ES-I3 (cell line): Measurements from ENCODE around the gene DUSP8.

Experiments used
- H3K36me3 ChIP-seq: 2 replicates; pipeline ENCODE4 v1.6.1; 2013; ENCODE audit warnings: mild to moderate bottlenecking, low read length, control low read depth, moderate library complexity; ENCODE audit not compliant: insufficient read depth
- H3K4me1 ChIP-seq: 2 replicates; pipeline ENCODE4 v1.6.1; 2013; ENCODE audit warnings: mild to moderate bottlenecking, control low read depth, low read length; ENCODE audit not compliant: insufficient read depth
- H3K9ac ChIP-seq: 2 replicates; pipeline ENCODE4 v1.6.1; 2013; ENCODE audit warnings: low read depth, mild to moderate bottlenecking, low read length, moderate library complexity
- H3K9me3 ChIP-seq: 2 replicates; pipeline ENCODE4 v1.6.1; 2013; ENCODE audit warnings: mild to moderate bottlenecking, low read length, moderate library complexity; ENCODE audit not compliant: control insufficient read depth, insufficient read depth

The DUSP8 gene

GRCh38 chr11:1507381-1508140 is 64.5 kb downstream of the DUSP8 start:
- peaks cover 4% of the 10 kb centered on the region; the same call in 1 of the 2 replicates for H3K4me1 ChIP-seq
- H3K9ac ChIP-seq = no peak overlapping the region
- no peaks in the 10 kb centered on the region for H3K9me3 ChIP-seq
- H3K36me3 ChIP-seq = no peaks in the 10 kb centered on the region

- H3K9ac ChIP-seq = no peak overlapping the region
- H3K36me3 ChIP-seq = no peaks in the 10 kb centered on the region
- H3K4me1 ChIP-seq = peaks cover 4% of the 10 kb centered on the region; the same call in 1 of the 2 replicates
- no peaks in the 10 kb centered on the region for H3K9me3 ChIP-seq
These were observed 65.1 kb downstream of the DUSP8 start for GRCh38 chr11:1506981-1507380.

DNA sequence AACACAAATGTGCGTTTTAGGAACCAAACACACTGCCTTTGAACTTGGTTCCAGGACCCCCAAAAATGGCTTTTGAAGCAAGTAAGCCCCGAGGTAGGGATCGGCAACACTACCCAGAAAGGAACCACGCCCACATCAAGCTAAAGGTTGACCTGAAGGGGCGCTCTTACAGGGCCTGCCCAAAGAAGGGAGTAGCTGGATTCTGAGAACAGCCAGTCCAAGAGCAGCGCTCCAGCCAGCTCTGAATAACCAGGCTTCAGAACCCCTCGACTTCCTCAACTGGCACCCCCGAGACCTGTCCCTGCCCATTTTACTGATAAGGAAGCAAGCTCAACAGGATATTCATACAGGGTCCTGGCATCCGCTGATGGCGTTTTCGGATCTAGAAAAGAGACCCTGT is 66.6 kb downstream of the DUSP8 start:
- Histone ChIP-seq H3K4me1 (peaks cover 4% of the 10 kb centered on the region; the same call in 1 of the 2 replicates), H3K9me3 (no peaks in the 10 kb centered on the region), H3K9ac (no peak overlapping the region), H3K36me3 (no peaks in the 10 kb centered on the region)

DNA sequence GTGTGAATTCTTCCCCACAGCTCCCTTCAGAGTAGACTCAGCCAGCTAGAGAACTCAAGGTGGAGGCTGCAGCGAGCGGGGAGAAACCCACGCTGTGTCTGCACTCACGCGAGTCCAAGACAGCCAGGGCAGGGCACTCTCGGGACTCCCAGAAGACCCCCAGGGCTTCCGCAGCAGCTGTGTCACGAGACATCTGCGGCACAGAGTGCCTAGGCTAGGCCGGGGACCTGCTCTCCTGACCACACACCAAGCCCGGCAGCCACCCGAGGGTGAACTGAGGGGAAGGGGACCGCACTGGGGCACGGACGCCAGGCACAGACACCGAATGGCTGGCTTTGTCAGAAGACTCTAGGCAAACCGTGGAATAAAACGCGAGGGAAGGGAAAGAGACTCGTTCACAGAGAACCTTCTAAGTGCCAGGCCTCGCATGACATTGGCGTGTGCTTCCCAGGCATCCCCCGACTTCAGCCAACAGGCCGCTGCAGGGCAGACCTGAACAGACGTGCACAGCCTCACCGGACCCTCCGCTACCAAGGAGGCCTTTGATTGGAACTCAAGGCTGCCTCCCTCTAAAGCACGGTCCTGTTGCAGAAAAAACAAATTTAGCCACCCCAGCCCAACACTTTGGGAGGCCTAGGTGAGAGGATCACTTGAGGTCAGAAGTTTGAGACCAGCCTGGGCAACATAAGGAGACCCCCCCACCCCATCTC is 67.3 kb downstream of the DUSP8 start:
- Histone ChIP-seq H3K36me3 (no peaks in the 10 kb centered on the region; the same call in 1 of the 2 replicates), H3K9me3 (no peaks in the 10 kb centered on the region), H3K9ac (no peak overlapping the region), H3K4me1 (peaks cover 4% of the 10 kb centered on the region; the same call in 1 of the 2 replicates)

DNA sequence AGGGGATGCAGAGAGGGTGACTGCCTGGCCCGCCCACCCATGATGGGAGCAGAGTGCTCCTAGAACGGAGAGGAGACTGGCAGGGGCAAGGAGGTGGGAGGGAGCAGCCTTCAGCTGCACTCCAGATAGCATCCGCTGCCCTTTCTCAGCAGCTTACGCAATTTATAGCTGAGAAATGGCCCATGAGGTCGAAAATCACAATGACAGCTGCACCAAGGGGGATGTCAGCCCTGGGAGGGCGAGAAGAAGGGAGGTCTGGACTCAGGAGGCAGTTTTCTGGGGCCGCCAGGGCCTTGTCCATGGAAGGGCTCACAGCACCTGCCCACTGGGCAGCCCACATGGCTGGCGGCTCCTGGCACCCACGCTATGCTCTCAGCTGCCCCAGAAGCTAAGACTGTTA is 67.9 kb downstream of the DUSP8 start:
- no peak overlapping the region for H3K9ac ChIP-seq
- H3K9me3 ChIP-seq = no peaks in the 10 kb centered on the region
- H3K4me1 ChIP-seq = peaks cover 4% of the 10 kb centered on the region; the same call in 1 of the 2 replicates
- no peaks in the 10 kb centered on the region; the same call in 1 of the 2 replicates for H3K36me3 ChIP-seq
